Astrocyte of the spinal cord (primary cell): Measurements from ENCODE around the gene NBPF3.

Experiments used
- DNase-seq: peaks from one replicate; pipeline ENCODE4 v3.0.0; 2011; ENCODE audit warnings: low read depth, low spot score
- H3K4me3 ChIP-seq: 2 replicates; pipeline ENCODE4 v1.5.1; 2011; ENCODE audit warnings: low read depth, mild to moderate bottlenecking, low read length, moderate library complexity
- in situ Hi-C: cut with HindIII; loops from 2 replicates; pipeline ENCODE4 v1.10.0; 2017; ENCODE audit warnings: low sequenced_read_pairs
- TF ChIP-seq, protein P1 (sequence below): IDR thresholded peaks from 2 replicates; pipeline ENCODE4 v1.5.1; 2012; ENCODE audit warnings: low read depth, mild to moderate bottlenecking, low read length, inconsistent platforms

NBPF3 gene

DNA sequence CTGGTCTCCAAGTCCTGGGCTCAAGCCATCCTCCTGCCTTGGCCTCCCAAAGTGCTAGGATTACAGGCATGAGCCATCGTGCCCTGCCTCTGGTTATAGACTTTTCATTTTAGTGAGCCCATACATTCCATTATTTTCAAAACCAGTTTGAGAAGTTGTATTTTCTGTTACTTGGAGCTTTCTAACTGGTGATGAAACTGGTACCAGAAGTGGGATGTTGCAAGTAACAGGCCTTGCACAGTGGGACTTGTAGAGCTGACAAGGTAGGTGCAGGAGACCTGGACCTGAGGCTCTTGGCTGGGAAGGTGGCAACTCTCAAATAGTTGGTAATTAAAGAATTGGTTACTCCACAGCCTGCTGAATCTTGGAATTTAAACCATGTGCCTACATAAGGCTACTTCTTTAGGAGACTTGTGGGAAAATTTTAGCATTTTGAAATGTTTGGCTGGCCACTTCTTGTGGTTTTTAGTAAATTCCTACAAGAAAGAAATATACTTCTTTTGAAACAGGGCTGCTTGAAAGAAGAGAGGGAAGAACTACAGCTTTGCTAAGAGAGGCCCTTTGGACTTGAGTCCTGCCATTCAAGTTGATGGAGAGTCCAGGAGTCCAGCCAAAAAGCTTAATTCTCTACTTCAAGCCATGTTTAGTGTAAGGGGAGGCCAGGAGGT lies 59.5 kb downstream of the NBPF3 start:
- in situ Hi-C loops, result no loop called here
- no peak overlapping the region for H3K4me3 ChIP-seq

DNA sequence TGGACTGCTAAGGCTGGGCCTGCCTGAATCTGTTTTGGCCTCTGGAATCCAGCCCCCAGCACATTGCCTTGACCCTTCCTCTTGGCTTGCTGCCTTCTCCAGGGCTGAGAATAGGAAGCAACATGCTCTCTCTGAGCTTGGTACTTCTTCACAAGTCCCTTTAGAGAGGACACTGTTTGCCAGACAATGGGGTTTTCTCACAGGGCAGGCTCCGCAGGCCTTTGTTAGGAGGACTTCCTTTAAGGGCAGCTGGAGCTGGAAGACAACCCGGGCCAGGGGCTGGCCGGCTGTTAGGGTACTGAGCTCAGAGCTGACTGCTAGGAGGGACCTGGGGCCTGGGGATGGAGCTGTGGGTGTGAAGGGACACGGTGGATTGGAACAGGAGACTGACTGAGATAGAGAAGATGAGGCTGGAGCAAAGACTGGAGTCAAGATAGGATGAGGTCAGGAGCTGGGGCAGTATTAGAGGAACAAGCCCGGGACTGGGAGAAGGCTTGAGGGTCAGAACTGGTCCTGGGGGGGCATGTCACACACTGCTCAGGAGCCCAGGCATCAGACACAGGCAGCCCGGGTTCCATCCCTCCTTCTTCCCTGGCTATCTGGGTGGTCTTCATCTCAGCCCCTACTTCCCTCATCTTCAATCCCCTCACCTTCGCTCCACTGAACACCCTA lies 63.9 kb downstream of the NBPF3 start:
- in situ Hi-C loops, result no loop called here
- DNase-seq, result no peak
- H3K4me3 ChIP-seq, result no peak overlapping the region
- TF ChIP-seq, protein P1, sequence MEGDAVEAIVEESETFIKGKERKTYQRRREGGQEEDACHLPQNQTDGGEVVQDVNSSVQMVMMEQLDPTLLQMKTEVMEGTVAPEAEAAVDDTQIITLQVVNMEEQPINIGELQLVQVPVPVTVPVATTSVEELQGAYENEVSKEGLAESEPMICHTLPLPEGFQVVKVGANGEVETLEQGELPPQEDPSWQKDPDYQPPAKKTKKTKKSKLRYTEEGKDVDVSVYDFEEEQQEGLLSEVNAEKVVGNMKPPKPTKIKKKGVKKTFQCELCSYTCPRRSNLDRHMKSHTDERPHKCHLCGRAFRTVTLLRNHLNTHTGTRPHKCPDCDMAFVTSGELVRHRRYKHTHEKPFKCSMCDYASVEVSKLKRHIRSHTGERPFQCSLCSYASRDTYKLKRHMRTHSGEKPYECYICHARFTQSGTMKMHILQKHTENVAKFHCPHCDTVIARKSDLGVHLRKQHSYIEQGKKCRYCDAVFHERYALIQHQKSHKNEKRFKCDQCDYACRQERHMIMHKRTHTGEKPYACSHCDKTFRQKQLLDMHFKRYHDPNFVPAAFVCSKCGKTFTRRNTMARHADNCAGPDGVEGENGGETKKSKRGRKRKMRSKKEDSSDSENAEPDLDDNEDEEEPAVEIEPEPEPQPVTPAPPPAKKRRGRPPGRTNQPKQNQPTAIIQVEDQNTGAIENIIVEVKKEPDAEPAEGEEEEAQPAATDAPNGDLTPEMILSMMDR, result no peak

More for the DNA sequence above, 59.5 kb downstream of the NBPF3 start:
- TF ChIP-seq, protein P1, result no peak
- DNase-seq, result peak; percentile 18

DNA sequence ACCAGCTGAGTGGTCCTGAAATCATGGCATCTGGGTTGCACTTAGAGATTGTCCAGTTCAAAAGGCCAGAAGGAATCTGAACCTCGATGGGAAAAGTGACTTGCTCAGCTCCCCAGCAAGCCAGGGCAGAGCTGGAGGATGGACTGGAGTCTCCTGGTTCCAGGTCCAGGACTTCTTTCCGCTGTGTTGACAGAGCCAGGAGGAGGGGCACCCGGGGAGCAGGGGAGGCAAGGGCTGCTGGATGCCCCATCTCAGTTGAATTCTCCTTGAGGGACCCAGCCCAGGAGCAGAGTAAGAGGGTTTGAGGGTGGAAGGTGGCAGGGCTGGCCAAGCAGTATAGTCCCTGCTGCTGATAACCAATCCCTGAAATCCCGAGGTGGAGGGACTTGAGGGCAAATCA lies 66.9 kb downstream of the NBPF3 start:
- no peak for DNase-seq
- H3K4me3 ChIP-seq, result no peak overlapping the region
- TF ChIP-seq, protein P1, result no peak
- in situ Hi-C loops, result no loop called here

DNA sequence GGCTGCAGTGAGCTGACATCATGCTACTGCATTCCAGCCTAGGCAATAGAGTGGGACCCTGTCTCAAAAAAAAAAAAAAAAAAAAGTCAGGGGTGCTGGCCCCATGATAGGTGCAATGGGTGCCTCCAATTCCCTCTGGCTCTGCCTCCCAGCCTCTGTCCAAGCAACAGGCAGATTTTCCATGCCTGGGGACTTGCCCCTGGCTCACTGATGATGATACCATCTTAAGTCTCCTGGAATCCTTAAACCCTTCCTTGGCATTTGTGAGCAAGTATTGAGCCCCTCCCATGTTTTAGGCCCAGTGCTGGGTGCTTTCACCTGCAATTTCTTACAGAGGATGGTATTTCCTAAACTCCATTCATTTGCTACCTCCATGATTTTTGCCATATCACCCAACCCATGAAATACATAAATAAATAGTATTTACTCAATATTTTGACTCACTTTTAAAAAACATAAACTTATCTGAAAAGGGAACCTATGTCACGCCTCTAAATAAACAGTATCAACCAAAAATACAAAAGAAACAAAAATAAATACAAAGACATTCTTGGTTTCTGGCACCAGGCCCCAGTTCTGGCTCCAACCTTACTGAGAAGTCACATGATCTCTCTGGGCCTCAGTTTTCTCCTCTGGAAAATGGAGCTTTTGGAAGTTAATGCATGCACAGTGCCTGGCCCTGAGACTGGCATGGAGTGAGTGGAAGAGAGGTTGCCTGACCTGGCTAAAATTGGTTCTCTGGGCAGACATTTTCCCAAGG lies 67.8 kb downstream of the NBPF3 start:
- TF ChIP-seq, protein P1, result no peak
- in situ Hi-C loops, result no loop called here
- H3K4me3 ChIP-seq, result no peak overlapping the region
- no peak for DNase-seq

DNA sequence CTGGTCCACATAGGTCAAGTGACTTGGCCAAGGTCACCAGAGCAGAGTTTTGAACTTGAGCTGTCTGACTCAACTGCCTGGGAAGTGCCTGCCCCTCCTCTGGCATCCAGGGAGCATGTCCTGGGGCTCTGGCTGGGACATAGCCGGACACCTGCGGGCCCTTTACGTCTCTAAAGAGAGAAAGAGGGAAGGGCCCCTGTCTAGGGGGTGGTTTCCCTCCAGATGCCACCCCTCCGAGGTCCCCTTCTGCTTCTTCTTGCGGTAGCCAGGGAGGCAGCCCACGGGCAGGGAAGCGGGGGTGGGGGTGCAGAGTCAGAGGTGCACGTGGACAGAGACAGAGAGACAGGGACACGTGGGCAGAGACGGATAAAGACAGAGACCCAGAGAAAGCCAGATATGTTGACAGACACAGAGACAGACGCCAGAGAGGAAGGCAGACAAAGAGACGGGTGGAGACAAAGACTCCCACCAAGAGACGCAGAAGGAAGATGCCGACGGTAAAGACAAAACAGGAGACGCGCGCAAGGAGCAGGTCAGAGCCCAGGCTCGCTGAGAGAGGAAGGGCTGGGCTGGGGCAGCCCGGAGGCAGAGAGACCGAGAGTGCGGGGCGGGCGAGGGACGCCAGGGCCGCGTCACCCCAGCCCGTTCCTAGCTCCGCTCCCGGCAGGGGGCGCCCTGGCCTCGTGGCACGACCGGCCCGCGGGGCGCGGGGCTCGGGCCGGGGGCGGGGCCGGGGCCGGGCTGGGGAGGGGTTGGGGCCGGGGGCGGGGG lies 68.8 kb downstream of the NBPF3 start:
- TF ChIP-seq, protein P1, result peak; percentile 64
- H3K4me3 ChIP-seq, result peak overlapping the region; percentile 13
- in situ Hi-C loops, result no loop called here
- DNase-seq, result no peak
